Fibroblast of villous mesenchyme (primary cell): ENCODE measurements around the gene OR51L1. TPM values are rescaled to one million over a fixed set of nuclear protein-coding genes. Genes with fewer than 3 reads are reported as not detected.
"Not testable (repeated sequence)": the region's sequence is repeated elsewhere in the genome, so short reads cannot be mapped to it uniquely, and the experiment has no call there.

ENCODE experiments used
- DNase-seq: peaks from one replicate; pipeline ENCODE4 v3.0.0-alpha.2; 2010; ENCODE audit warnings: low read depth
- H3K4me3 ChIP-seq: 2 replicates; pipeline ENCODE4 v1.5.1; 2011; ENCODE audit warnings: low read depth, mild to moderate bottlenecking, low read length
- CTCF ChIP-seq: IDR thresholded peaks from 2 replicates; pipeline ENCODE4 v1.5.1; 2012; ENCODE audit warnings: low read depth, mild to moderate bottlenecking, low read length; ENCODE audit not compliant: insufficient read depth
- total RNA-seq: library from RNA; depleted of rRNA; stranded (reverse); fragments of >200 nt; gene quantifications from 2 replicates; pipeline ENCODE4 v1.2.3, GENCODE V29; 2012

OR51L1 gene
- total RNA-seq: not detected in 2 replicates

- no peak for TF ChIP-seq CTCF
These were observed at the start of gene OR51L1 for GRCh38 chr11:4994551-4994950. Gene OR51L1, plus strand, starts transcription at chr11:4994851. Its CDS starts 4,132 bp downstream, at chr11:4998983.

DNA sequence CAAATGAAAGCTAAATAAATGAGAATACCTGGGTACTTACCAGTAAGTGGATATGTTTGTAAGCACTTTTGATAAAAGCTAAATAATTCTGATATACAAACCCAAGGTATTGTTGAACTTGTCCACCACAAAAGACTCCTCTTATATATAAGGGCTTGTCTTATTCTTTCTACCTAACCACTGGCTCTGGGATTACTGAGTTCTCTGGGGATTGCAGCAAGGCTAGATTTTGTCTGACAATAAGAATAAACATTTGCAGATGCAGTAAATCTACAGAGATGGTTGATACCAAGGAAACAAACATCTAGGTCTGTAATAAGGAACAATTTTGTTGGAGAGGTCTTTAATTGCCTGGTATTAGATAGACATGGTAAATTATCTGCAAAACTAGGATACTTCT, 47.1 kb upstream of the OR51L1 start, which contains the start of gene OR51A4:
Gene OR51A4, minus strand, starts transcription at position 101 of the 400 bp plus-strand sequence. CDS start 505 bp downstream, outside the sequence.
- DNase-seq: no peak
- TF ChIP-seq CTCF: no peak
- no peak within 1 kb of the TSS for H3K4me3 ChIP-seq

More at GRCh38 chr11:4994551-4994950, at the start of gene OR51L1:
- H3K4me3 ChIP-seq: no peak within 1 kb of the TSS
- no peak for DNase-seq

GRCh38 chr11:4955613-4956012, 39.0 kb upstream of the OR51L1 start, which contains the start of gene OR51A2:
Gene OR51A2, minus strand, starts transcription at chr11:4955713. Its CDS starts 0 bp downstream, at chr11:4955713.
- DNase-seq: not testable (repeated sequence)

GRCh38 chr11:4957396-4957795, 37.3 kb upstream of the OR51L1 start:
- no peak for TF ChIP-seq CTCF
- DNase-seq: no peak
- no peak overlapping the region for H3K4me3 ChIP-seq

More at GRCh38 chr11:4955613-4956012, 39.0 kb upstream of the OR51L1 start, which contains the start of gene OR51A2:
- H3K4me3 ChIP-seq: not testable (repeated sequence)

GRCh38 chr11:4960877-4961276, 33.8 kb upstream of the OR51L1 start:
- TF ChIP-seq CTCF: no peak
- no peak for DNase-seq
- H3K4me3 ChIP-seq: no peak overlapping the region

DNA sequence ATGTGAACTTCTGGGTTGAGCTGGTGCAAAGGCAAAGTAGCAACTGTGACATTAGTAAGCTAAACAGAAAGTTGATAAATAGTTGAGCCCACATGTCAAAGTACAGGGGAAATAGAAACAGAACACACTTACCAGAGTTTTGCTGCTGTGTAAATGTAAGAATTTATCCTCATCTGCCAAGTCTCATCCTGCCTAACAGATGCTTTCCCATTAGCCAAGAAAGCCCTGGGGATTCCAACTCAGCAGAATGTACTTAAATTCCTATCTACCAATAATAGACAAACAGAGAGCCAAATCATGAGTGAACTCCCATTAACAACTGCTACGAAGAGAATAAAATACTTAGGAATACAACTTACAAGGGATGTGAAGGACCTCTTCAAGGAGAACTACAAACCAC, 31.8 kb upstream of the OR51L1 start:
- DNase-seq: no peak
- no peak overlapping the region for H3K4me3 ChIP-seq
- TF ChIP-seq CTCF: no peak

- TF ChIP-seq CTCF: no peak
- H3K4me3 ChIP-seq: no peak overlapping the region
These were observed 19.2 kb upstream of the OR51L1 start for GRCh38 chr11:4975436-4975835.

More at GRCh38 chr11:4975436-4975835, 19.2 kb upstream of the OR51L1 start:
- DNase-seq: no peak
